ENCODE measurements around the gene OSGEP. TPM values are rescaled to one million over a fixed set of nuclear protein-coding genes. Genes with fewer than 3 reads are reported as not detected.

OSGEP gene
- total and polyA plus RNA-seq, 4 donors: 35.5 to 54.1 (median 44.2) TPM

DNA sequence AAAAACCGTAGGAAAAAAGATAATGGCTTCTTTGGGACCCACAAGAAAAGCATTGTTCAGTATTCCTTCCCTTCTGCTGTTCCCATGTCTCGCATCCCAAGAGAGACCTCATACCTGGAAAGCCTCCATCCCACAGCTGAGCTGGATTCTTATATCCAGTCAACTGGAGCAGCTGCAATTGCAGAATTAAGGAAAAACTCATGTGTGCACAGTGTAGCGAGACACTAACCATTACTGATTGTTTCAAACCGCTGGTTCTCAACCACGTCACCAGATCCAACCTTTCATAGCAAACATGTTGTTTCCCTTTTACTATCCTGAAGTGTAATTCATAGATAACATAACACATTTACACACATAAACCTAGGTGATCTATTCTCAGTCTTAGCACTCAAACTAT lies 45.3 kb upstream of the OSGEP start:
- WGBS, 2 donors: 92 to 94% methylated on average over 5 of the region's 5 CpGs

DNA sequence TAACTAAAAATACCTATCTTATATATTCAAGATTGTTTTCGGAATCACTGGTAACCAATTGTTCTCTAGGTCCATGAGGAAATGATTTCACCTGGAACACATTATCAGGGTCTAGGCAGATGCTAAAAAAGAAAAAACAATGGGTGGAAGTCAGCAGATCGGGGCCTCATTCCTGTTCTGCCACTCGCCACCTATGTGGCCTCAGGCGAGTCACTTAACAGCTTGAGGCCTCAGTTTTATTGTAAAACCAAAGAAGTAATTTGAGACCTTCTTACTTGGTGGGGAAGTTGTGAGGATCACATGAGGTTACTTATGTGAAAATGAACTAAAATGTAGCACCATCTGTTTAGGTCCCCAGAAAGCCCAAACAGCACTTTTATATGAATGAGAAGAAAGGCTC lies 44.5 kb upstream of the OSGEP start:
- Histone ChIP-seq H3K36me3 (ENCODE audit: control insufficient read depth in 4 of 4, insufficient read depth in 4 of 4, low read length in 4 of 4) (no peaks in the 10 kb centered on the region), H3K9ac (ENCODE audit: insufficient read depth in 1 of 2, low read length in 2 of 2) (no peak overlapping the region), H3K9me3 (ENCODE audit: control insufficient read depth in 4 of 4, insufficient read depth in 3 of 4, low read length in 3 of 4) (no peaks in the 10 kb centered on the region), H3K4me1 (ENCODE audit: control insufficient read depth in 5 of 5, insufficient read depth in 5 of 5, low read length in 5 of 5) (peaks cover 0 to 3% (median 0%) of the 10 kb centered on the region in 5 donors), H3K27ac (ENCODE audit: low read depth in 1 of 2, low read length in 1 of 2) (no peak overlapping the region), H3K27me3 (ENCODE audit: control insufficient read depth in 3 of 3, insufficient read depth in 3 of 3, low read length in 2 of 3) (no peaks in the 10 kb centered on the region), H3K4me3 (no peak overlapping the region)
- DNase-seq (peak in 1 of 3 donors; percentile 20), ATAC-seq (ENCODE audit: insufficient read depth, low FRiP score) (no peak)
- 63% methylated on average over 4 of the region's 4 CpGs for WGBS, 2 donors
- TF ChIP-seq, protein P1, sequence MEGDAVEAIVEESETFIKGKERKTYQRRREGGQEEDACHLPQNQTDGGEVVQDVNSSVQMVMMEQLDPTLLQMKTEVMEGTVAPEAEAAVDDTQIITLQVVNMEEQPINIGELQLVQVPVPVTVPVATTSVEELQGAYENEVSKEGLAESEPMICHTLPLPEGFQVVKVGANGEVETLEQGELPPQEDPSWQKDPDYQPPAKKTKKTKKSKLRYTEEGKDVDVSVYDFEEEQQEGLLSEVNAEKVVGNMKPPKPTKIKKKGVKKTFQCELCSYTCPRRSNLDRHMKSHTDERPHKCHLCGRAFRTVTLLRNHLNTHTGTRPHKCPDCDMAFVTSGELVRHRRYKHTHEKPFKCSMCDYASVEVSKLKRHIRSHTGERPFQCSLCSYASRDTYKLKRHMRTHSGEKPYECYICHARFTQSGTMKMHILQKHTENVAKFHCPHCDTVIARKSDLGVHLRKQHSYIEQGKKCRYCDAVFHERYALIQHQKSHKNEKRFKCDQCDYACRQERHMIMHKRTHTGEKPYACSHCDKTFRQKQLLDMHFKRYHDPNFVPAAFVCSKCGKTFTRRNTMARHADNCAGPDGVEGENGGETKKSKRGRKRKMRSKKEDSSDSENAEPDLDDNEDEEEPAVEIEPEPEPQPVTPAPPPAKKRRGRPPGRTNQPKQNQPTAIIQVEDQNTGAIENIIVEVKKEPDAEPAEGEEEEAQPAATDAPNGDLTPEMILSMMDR (IDR thresholded peaks at IDR 0.05; ENCODE audit: control extremely low read depth, extremely low read depth): no peak

More for the DNA sequence above, 45.3 kb upstream of the OSGEP start:
- Histone ChIP-seq H3K36me3 (ENCODE audit: control insufficient read depth in 4 of 4, insufficient read depth in 4 of 4, low read length in 4 of 4) (no peaks in the 10 kb centered on the region), H3K9me3 (ENCODE audit: control insufficient read depth in 4 of 4, insufficient read depth in 3 of 4, low read length in 3 of 4) (no peaks in the 10 kb centered on the region), H3K27ac (ENCODE audit: low read depth in 1 of 2, low read length in 1 of 2) (peak overlapping the region in 1 of 2 donors; percentile 41), H3K4me3 (no peak overlapping the region), H3K9ac (ENCODE audit: insufficient read depth in 1 of 2, low read length in 2 of 2) (no peak overlapping the region), H3K27me3 (ENCODE audit: control insufficient read depth in 3 of 3, insufficient read depth in 3 of 3, low read length in 2 of 3) (no peaks in the 10 kb centered on the region), H3K4me1 (ENCODE audit: control insufficient read depth in 5 of 5, insufficient read depth in 5 of 5, low read length in 5 of 5) (peaks cover 0 to 3% (median 0%) of the 10 kb centered on the region in 5 donors)
- no peak for ATAC-seq (ENCODE audit: insufficient read depth, low FRiP score)
- TF ChIP-seq, protein P1 (IDR thresholded peaks at IDR 0.05; ENCODE audit: control extremely low read depth, extremely low read depth): no peak
- no peak for DNase-seq

- Histone ChIP-seq H3K36me3 (ENCODE audit: control insufficient read depth in 4 of 4, insufficient read depth in 4 of 4, low read length in 4 of 4) (no peaks in the 10 kb centered on the region), H3K4me3 (no peak overlapping the region), H3K4me1 (ENCODE audit: control insufficient read depth in 5 of 5, insufficient read depth in 5 of 5, low read length in 5 of 5) (peaks cover 0 to 3% (median 0%) of the 10 kb centered on the region in 5 donors), H3K9me3 (ENCODE audit: control insufficient read depth in 4 of 4, insufficient read depth in 3 of 4, low read length in 3 of 4) (no peaks in the 10 kb centered on the region), H3K9ac (ENCODE audit: insufficient read depth in 1 of 2, low read length in 2 of 2) (no peak overlapping the region), H3K27me3 (ENCODE audit: control insufficient read depth in 3 of 3, insufficient read depth in 3 of 3, low read length in 2 of 3) (no peaks in the 10 kb centered on the region), H3K27ac (ENCODE audit: low read depth in 1 of 2, low read length in 1 of 2) (peak overlapping the region in 1 of 2 donors; percentile 80)
- WGBS, 2 donors: 55 to 74% methylated on average over 2 of the region's 2 CpGs
- DNase-seq: no peak
- no peak for ATAC-seq (ENCODE audit: insufficient read depth, low FRiP score)
- TF ChIP-seq, protein P1 (IDR thresholded peaks at IDR 0.05; ENCODE audit: control extremely low read depth, extremely low read depth): no peak
Observed at GRCh38 chr14:20498622-20499021, 44.0 kb upstream of the OSGEP start.

Measured in lung (tissue), 12 donors.